Prostate gland (tissue), 2 donors: ENCODE measurements around the gene DOCK10.

ENCODE experiments used
- CTCF ChIP-seq, 4 experiments: fragments of 200-600 bp in 2 of 4; fragments of 450-650 bp in 2 of 4; sonication (generic) in 2 of 4; IDR thresholded peaks; 1 replicate in 3 of 4; 2 replicates in 1 of 4; pipeline ENCODE4 v1.5.1; 2016 to 2019; ENCODE audit warnings: antibody characterized with exemption in 4 of 4, mild to moderate bottlenecking in 2 of 4, moderate library complexity in 2 of 4
- POLR2A ChIP-seq: fragments of 450-650 bp; IDR thresholded peaks from one replicate; pipeline ENCODE4 v1.6.1; 2016; ENCODE audit warnings: antibody characterized with exemption, mild to moderate bottlenecking

GRCh38 chr2:225027061-225027762, 15.1 kb downstream of the DOCK10 start:
- TF ChIP-seq CTCF (IDR thresholded peaks at IDR 0.05), result no peak
- TF ChIP-seq POLR2A, result no peak
